K562 (cell line): ENCODE measurements around the gene SGSH. TPM values are rescaled to one million over a fixed set of nuclear protein-coding genes. Genes with fewer than 3 reads are reported as not detected.

Source experiments
- ADNP ChIP-seq: fragments of 200-800 bp; sonication (Bioruptor generic); IDR thresholded peaks from 2 replicates; pipeline ENCODE4 v1.6.1; 2016; ENCODE audit warnings: missing genetic modification characterization, missing compliant biosample characterization
- CHD1 ChIP-seq: fragments of 200-600 bp; sonication (generic); IDR thresholded peaks from one replicate; pipeline ENCODE4 v1.6.1; 2012; ENCODE audit warnings: mild to moderate bottlenecking, moderate library complexity, low read length, inconsistent platforms
- CHD2 ChIP-seq: IDR thresholded peaks from 2 replicates; pipeline ENCODE4 v1.6.1; 2011; ENCODE audit warnings: low read depth, low read length
- E2F4 ChIP-seq: sonication (generic); formaldehyde crosslinking; IDR thresholded peaks from 2 replicates; pipeline ENCODE4 v1.8.0; 2022; ENCODE audit warnings: mild to moderate bottlenecking, low read depth, missing genetic modification reagents
- FOXA3 ChIP-seq, 2 experiments: fragments of 450-650 bp in 1 of 2; sonication (generic) in 1 of 2; formaldehyde crosslinking; IDR thresholded peaks in 1 of 2; conservative IDR thresholded peaks in 1 of 2; 2 replicates each; pipeline versions ENCODE4 v1.4.0 to v1.8.0; 2020 to 2022; ENCODE audit warnings: mild to moderate bottlenecking in 2 of 2, missing genetic modification reagents in 1 of 2
- GABPA ChIP-seq: fragments of 200-800 bp; sonication (Bioruptor generic); conservative IDR thresholded peaks from 2 replicates; pipeline ENCODE4 v1.6.1; 2016; ENCODE audit warnings: low read depth, missing genetic modification characterization, missing compliant biosample characterization
- GABPB1 ChIP-seq: sonication (generic); formaldehyde crosslinking; IDR thresholded peaks from 2 replicates; pipeline ENCODE4 v1.8.0; 2022; ENCODE audit warnings: mild to moderate bottlenecking, missing genetic modification reagents
- HMGN3 ChIP-seq: IDR thresholded peaks from 2 replicates; pipeline ENCODE4 v1.6.1; 2011; ENCODE audit warnings: borderline replicate concordance, low read depth, mild to moderate bottlenecking, mixed read lengths, low read length; ENCODE audit not compliant: insufficient read length; ENCODE audit errors: extremely low read depth
- HNRNPH1 ChIP-seq: fragments of 200-400 bp; formaldehyde crosslinking; optimal IDR thresholded peaks from 2 replicates; pipeline ENCODE3; 2017; ENCODE audit warnings: low read depth, mild to moderate bottlenecking, low read length, moderate library complexity
- KAT7 ChIP-seq: sonication (generic); formaldehyde crosslinking; IDR thresholded peaks from 2 replicates; pipeline ENCODE4 v1.8.0; 2022; ENCODE audit warnings: missing genetic modification reagents, mild to moderate bottlenecking, borderline replicate concordance
- MAZ ChIP-seq, 2 experiments: fragments of 450-650 bp in 1 of 2; sonication (generic) in 1 of 2; formaldehyde crosslinking; IDR thresholded peaks in 1 of 2; conservative IDR thresholded peaks in 1 of 2; 2 replicates each; pipeline versions ENCODE4 v1.4.0 to v1.5.0; 2020; ENCODE audit warnings: mild to moderate bottlenecking in 1 of 2, missing genetic modification reagents in 1 of 2
- PREB ChIP-seq: sonication (generic); formaldehyde crosslinking; IDR thresholded peaks from 2 replicates; pipeline ENCODE4 v1.8.1; 2023; ENCODE audit warnings: mild to moderate bottlenecking, missing genetic modification reagents
- SREBF2 ChIP-seq: sonication (generic); formaldehyde crosslinking; IDR thresholded peaks from 2 replicates; pipeline ENCODE4 v1.4.0; 2020; ENCODE audit warnings: mild to moderate bottlenecking, missing genetic modification reagents
- SUPT5H ChIP-seq: fragments of 450-650 bp; IDR thresholded peaks from 2 replicates; pipeline ENCODE4 v1.6.1; 2016
- YY1 ChIP-seq, 3 experiments: IDR thresholded peaks; 2 replicates each; pipeline ENCODE4 v1.6.1; 2011; ENCODE audit warnings: low read length in 2 of 3, mild to moderate bottlenecking in 2 of 3, moderate library complexity in 2 of 3, borderline replicate concordance in 1 of 3, control low read depth in 1 of 3, low read depth in 1 of 3; ENCODE audit not compliant: insufficient read depth in 3 of 3, insufficient replicate concordance in 2 of 3, control insufficient read depth in 1 of 3, insufficient read length in 1 of 3; ENCODE audit errors: extremely low read depth in 1 of 3
- ZNF639 ChIP-seq, 2 experiments: fragments of 200-800 bp in 1 of 2; sonication (Bioruptor generic) in 1 of 2; sonication (generic) in 1 of 2; formaldehyde crosslinking in 1 of 2; IDR thresholded peaks in 1 of 2; conservative IDR thresholded peaks in 1 of 2; 2 replicates each; pipeline versions ENCODE4 v1.5.0 to v1.6.1; 2016 to 2020; ENCODE audit warnings: missing compliant biosample characterization in 1 of 2, missing genetic modification characterization in 1 of 2, missing genetic modification reagents in 1 of 2
- polyA plus RNA-seq, 8 experiments: library from polyadenylated mRNA; depleted of rRNA in 4 of 8; stranded (reverse) in 5 of 8; unstranded in 3 of 8; fragments of >200 nt; fragmentation: Nextera tagmentation in 2 of 8; fragmentation: Illumina TruSeq in 1 of 8; extraction: Ambion mirVana in 2 of 8; extraction: Trizol in 1 of 8; gene quantifications; 2 replicates each; pipeline versions ENCODE4 v1.2.1 to v1.2.3, GENCODE V29; 2011 to 2014; ENCODE audit warnings: inconsistent platforms in 1 of 8, missing spikeins in 1 of 8
- total RNA-seq, 7 experiments: library from RNA; depleted of rRNA in 6 of 7; stranded (reverse); fragments of >200 nt in 6 of 7; fragmentation: Illumina TruSeq in 2 of 7; extraction: Trizol in 2 of 7; gene quantifications; 2 replicates each; pipeline versions ENCODE4 v1.2.1 to v1.2.3, GENCODE V29; 2011 to 2021; ENCODE audit warnings: low replicate concordance in 1 of 7
- TF ChIP-seq, protein P1 (sequence below): sonication (generic); formaldehyde crosslinking; IDR thresholded peaks from 2 replicates; pipeline ENCODE4 v1.8.0; 2022; ENCODE audit warnings: missing genetic modification reagents, mild to moderate bottlenecking, moderate library complexity, borderline replicate concordance
- TF ChIP-seq, protein P2 (sequence below): fragments of 450-650 bp; formaldehyde crosslinking; IDR thresholded peaks from 2 replicates; pipeline ENCODE4 v1.4.0; 2020; ENCODE audit warnings: mild to moderate bottlenecking, moderate library complexity

SGSH gene
- total and polyA plus RNA-seq, 9 of the 15 experiments (the other 6 are each of a cell fraction or from before 2014, with no cell fraction given), result 0.25 to 15.7 (median 4.9) TPM

GRCh38 chr17:80261159-80261894 lies 41.2 kb upstream of the SGSH start (continued):
- TF ChIP-seq ZNF639 (CRISPR knock-in tag; conservative IDR thresholded peaks at IDR 0.05 in 1 of 2, IDR thresholded peaks at IDR 0.05 in 1 of 2) (peak in 1 of 2 experiments; percentile 50; a peak in 1 of 4 replicates), YY1 (IDR thresholded peaks at IDR 0.05; ENCODE audit: borderline replicate concordance in 1 of 3, control insufficient read depth in 1 of 3, extremely low read depth in 1 of 3, insufficient read depth in 3 of 3, insufficient read length in 1 of 3, insufficient replicate concordance in 2 of 3, low read depth in 1 of 3, low read length in 2 of 3) (peak in 1 of 3 experiments; percentile 66), HMGN3 (peak; percentile 24), GABPB1 (peak; percentile 34; the same call in 1 of the 2 replicates), GABPA (tag) (peak; percentile 51), MAZ (CRISPR knock-in tag; conservative IDR thresholded peaks at IDR 0.05 in 1 of 2, IDR thresholded peaks at IDR 0.05 in 1 of 2) (peak in 1 of 2 experiments; percentile 45; a peak in 1 of 4 replicates), CHD1 (peak; percentile 72), CHD2 (peak; percentile 64; the same call in 1 of the 2 replicates), FOXA3 (CRISPR knock-in tag; conservative IDR thresholded peaks at IDR 0.05 in 1 of 2, IDR thresholded peaks at IDR 0.05 in 1 of 2) (peak; percentile 93 to 94), SREBF2 (CRISPR knock-in tag) (no peak), KAT7 (CRISPR knock-in tag) (0 out of 2 replicates have a peak, but pooled peaks have one; percentile 45), PREB (0 out of 2 replicates have a peak, but pooled peaks have one; percentile 66), E2F4 (CRISPR knock-in tag) (0 out of 2 replicates have a peak, but pooled peaks have one; percentile 28), HNRNPH1 (no peak), ADNP (tag) (peak; percentile 75; the same call in 1 of the 2 replicates), SUPT5H (0 out of 2 replicates have a peak, but pooled peaks have one; percentile 24)
- TF ChIP-seq, protein P1, sequence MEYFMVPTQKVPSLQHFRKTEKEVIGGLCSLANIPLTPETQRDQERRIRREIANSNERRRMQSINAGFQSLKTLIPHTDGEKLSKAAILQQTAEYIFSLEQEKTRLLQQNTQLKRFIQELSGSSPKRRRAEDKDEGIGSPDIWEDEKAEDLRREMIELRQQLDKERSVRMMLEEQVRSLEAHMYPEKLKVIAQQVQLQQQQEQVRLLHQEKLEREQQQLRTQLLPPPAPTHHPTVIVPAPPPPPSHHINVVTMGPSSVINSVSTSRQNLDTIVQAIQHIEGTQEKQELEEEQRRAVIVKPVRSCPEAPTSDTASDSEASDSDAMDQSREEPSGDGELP (CRISPR knock-in tag), result 0 out of 2 replicates have a peak, but pooled peaks have one; percentile 27
- TF ChIP-seq, protein P2, sequence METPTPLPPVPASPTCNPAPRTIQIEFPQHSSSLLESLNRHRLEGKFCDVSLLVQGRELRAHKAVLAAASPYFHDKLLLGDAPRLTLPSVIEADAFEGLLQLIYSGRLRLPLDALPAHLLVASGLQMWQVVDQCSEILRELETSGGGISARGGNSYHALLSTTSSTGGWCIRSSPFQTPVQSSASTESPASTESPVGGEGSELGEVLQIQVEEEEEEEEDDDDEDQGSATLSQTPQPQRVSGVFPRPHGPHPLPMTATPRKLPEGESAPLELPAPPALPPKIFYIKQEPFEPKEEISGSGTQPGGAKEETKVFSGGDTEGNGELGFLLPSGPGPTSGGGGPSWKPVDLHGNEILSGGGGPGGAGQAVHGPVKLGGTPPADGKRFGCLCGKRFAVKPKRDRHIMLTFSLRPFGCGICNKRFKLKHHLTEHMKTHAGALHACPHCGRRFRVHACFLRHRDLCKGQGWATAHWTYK (CRISPR knock-in tag), result no peak
